ENCODE data around the gene TENM3.

The TENM3 gene

GRCh38 chr4:182206266-182206665 is 36.9 kb upstream of the TENM3 start:
- no peak for TF ChIP-seq CTCF (IDR thresholded peaks at IDR 0.05; ENCODE audit: insufficient read depth, missing control alignments)
- DNase-seq (ENCODE audit: insufficient read length, low spot score) (no peak), FAIRE-seq (no peak)

DNA sequence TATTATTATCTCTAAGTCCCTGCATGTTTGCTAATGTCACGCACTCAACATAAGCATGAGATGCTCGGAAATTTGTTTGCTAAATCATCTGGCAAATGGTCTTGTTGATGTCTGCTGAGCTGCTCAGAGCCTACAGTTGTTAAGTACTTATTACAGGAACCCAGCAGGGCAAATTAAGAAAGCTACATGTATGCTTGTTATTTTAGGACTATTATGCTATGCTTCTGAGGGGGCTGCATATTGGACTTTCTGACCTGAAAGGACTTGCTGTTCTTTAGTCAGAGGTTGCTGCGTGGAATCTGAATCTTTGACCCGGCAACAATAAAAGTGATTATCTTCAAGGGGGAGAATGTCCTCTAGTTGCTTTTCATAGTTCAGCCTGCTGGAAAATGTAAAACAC is 36.3 kb upstream of the TENM3 start:
- DNase-seq (ENCODE audit: insufficient read length, low spot score), result no peak
- TF ChIP-seq CTCF (IDR thresholded peaks at IDR 0.05; ENCODE audit: insufficient read depth, missing control alignments), result no peak
- FAIRE-seq, result no peak

- DNase-seq (ENCODE audit: insufficient read length, low spot score) (no peak), FAIRE-seq (no peak)
- TF ChIP-seq CTCF (IDR thresholded peaks at IDR 0.05; ENCODE audit: insufficient read depth, missing control alignments), result no peak
These were observed 35.3 kb upstream of the TENM3 start for GRCh38 chr4:182207830-182208396.

DNA sequence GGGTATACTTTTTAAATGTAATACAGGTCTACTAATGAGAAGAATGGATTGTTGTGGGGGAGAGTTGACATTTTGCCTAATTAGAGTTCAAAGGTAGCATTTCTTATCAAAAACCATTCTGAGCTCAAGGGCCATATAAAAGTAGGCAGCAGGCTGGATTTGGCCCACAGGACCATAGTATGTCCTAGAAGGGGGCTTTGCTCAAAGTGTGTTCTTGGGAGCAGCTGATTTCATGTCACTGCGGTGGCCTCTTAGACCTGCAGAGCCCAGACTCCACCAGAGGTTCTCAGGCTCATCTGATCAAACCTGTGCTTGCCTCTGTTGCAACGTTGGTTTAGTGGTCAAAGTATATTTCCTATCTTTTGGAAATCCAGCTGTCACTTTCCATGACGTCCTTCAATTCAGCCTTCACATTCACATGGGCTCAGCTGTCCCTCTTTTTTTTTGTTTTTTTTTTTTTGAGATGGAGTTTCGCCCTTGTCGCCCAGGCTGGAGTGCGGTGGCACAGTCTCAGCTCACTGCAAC is 34.6 kb upstream of the TENM3 start:
- DNase-seq (ENCODE audit: insufficient read length, low spot score) (no peak), FAIRE-seq (no peak)
- TF ChIP-seq CTCF (IDR thresholded peaks at IDR 0.05; ENCODE audit: insufficient read depth, missing control alignments), result no peak

- TF ChIP-seq CTCF (IDR thresholded peaks at IDR 0.05; ENCODE audit: insufficient read depth, missing control alignments), result no peak
- FAIRE-seq, result no peak
- DNase-seq (ENCODE audit: insufficient read length, low spot score), result no peak
These were observed 30.9 kb upstream of the TENM3 start for GRCh38 chr4:182212211-182212761.

- DNase-seq (ENCODE audit: insufficient read length, low spot score) (no peak), FAIRE-seq (peak; percentile 64)
- no peak for TF ChIP-seq CTCF (IDR thresholded peaks at IDR 0.05; ENCODE audit: insufficient read depth, missing control alignments)
These were observed 30.2 kb upstream of the TENM3 start for GRCh38 chr4:182213004-182213403.

- no peak for TF ChIP-seq CTCF (IDR thresholded peaks at IDR 0.05; ENCODE audit: insufficient read depth, missing control alignments)
- FAIRE-seq, result no peak
- no peak for DNase-seq (ENCODE audit: insufficient read length, low spot score)
These were observed 28.1 kb upstream of the TENM3 start for GRCh38 chr4:182215148-182215547.

All from D721Med (cell line).